ENCODE results near the gene ENDOU.

ENDOU gene

DNA sequence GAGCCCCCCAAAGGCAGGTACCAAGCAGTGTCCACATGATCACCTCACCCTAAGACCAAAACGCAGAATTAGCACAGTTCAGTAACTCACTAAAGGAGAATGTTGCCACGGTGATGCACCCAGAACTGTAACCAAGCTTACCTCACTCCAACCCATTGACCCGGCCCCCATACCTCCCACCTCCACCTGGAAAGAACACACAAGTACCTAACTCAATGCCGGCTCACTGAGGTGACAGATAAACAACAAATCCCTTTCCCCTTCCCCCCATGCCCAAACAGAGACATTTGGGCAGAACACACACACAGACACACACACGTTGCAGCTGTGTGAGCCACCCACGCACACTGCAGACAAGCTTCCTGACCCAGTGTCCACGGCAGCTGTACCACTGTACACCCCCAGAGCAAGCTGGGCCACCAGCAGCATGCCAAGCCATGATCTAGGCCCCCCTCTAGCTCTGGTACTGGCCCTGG, 32.1 kb upstream of the ENDOU start:
- DNase-seq = no peak

DNA sequence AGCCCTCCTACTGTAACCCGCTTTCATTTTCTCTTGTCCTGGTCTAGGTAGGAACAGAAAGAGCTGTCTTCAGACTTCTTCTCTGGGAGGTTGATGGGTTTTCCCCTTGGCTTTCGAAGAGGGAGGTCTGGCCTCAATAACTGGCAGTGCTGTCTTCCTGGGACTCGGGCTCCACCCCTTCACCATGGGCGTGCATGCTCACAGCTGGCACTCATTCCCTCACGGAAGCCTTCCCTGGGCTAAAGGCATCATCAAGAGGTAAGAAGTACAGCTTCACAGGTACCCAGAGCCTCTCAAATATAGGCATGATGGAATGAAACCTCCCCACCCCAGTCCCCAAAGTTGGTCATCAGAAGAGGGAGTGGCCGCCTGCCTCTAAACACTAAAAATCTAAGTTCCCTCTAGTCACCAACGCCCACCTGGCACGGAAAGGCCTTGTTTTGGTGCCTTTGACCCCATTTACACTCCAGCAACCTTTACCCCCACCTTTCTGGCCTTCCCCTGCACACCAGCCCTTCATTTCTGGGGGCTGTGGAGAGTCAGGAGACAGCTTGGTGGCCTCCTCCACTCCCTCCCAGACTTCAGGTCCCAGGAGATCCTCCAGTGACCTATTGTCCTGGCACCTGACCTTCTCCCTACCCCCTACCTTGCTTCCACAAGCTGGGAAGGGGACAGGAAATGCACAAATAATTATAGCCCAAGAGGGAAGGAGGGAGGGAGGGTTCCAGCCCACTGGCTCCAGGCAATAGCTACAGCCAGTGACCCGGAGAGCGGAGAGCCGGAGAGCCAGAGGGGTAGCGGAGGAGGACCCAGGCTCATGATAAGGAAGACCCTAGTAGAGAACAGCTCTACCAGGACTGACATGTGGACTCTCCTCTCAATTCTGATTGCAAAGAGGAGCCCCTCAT, 30.6 kb upstream of the ENDOU start:
- no peak for DNase-seq

DNA sequence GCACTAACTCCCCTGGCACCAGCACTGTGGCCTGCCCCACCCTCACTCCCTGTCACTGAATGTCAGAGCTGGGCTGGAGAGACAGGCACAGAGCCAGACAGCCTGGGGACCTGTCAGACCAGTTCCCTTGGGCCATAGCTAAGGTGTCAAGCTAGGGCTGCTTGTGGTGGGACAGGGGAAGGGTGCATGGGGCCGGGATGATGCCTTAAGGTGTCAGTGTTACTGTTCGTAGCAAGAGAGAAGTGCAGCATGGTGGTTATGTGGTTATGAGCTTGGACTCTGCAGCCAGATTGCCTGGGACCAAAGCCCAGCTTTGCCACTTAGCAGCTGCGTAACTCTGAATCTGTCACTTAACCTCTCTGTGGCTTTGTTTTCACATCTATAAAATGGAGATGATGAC, 29.6 kb upstream of the ENDOU start:
- no peak for DNase-seq

DNA sequence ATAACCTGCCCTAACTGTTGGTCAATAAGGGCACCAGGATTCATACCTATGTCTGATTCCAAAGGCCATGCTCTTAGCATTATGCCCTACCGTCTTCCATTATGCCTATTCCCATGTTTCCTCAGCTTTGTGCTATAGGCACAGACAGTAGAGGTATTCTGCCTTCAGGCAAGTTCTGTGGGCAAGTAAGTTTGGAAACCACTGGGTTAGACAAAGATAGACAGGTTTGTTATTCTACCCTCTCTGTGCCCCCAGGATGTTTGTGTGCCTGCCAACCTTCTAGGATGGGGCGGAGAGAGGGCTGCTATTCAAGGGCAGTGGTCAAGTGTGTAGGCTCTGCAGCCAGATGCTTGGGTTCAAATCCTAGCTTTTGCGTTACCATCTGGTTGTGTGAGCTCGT, 28.8 kb upstream of the ENDOU start:
- no peak for DNase-seq

DNA sequence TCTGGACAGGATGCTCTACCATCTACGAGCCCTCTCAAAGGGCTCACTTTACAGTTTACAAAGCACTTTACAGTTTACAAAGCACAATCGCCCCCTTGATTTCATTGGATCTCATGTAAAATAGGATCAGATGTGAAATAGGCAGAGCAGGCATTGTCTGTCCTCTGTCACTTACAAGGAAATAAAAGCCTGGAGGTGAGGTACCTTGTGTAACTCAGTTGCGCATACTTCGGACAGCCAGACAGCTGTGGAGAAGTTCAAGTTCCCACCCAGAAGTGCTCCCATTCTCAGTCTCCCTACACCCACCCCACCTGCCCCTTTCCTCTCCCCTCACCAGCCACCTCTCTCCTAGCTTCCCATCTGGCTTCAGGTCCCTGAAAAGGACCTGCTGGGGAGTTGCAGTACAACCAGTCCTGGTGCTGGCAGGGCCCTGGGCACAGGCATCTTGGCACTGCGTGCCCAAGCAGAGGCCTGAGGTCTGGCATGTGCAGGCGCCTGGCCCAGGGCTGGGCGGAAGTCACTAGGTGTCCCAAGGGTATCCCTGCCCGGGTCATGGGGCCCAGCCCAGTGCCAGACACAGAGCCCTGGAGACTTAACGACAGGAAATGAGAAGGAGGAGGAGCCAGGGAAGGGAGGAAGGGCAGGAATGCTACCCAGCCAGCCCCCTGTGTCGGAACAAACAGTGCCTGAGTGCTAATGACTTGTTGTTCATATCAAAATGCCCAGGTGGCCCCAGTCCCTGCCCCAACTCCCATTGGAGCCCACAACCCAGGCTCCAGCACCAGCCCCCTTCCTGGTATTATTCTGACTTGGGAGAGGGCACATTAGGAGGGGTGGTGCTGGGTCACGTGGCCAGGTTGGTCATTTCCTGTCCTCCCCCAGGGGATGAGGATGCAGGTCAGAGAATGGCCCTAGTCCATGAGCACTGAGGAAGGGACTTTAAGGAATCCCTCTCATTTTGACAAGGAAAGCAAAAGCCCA, 28.0 kb upstream of the ENDOU start:
- DNase-seq = no peak

DNA sequence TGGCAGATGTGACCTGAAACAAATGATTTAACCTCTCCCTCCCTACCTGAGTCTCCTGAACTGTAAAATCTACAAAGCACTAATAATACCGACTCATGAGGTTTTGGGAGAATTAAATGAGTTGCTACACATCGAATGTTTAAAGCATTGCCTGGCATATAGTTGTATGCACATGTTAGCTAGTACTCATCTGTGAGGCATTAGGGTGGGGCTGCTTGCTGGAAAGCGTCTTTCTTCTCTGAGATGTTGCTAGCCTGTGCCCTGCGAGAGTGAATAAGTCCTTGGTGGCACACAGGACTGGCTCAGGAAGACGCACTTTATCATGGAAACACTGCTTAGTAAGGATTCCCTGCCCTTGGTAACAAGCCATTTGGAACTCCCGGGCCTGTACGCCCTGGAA, 27.3 kb upstream of the ENDOU start:
- DNase-seq = no peak

DNA sequence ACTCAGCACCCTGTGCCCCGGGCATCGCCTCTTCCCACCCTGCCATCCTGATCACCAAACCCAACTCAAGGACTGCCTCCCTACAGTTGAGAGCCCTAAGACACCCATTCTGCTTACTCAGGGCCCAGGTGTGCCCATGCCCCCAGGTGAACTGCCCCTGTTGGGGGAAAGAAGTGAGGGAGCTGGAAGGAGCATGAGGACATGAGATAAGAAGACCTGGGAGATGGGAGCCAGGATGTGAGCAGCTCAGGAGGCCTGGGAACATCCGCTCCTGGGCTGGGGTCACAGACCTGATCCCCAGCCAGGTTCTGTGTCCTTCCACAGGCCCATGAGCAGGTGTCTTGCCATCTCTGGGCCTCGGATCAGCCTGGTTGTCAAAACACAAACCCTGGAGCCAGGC, 26.8 kb upstream of the ENDOU start:
- DNase-seq = no peak

DNA sequence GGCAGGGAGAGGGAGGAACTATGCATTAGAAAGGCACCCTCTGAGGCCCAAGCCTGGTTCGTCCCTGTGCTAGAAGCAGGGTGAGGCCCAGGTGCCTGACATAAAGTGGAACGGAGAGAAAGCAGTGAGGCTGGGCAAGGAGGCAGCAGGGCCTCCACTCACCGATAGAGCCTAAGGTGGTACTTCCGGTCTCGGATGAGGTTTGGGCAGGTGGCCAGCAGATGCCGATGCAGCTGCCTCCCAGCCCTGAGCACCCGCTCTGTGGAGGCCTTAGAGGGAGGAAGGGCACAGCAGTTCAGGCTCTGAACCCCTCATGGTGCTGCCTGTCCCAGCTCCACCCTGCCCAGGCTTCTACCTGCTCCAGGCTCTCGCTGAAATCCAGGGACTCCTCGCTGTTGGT, 26.3 kb upstream of the ENDOU start:
- DNase-seq = no peak

DNA sequence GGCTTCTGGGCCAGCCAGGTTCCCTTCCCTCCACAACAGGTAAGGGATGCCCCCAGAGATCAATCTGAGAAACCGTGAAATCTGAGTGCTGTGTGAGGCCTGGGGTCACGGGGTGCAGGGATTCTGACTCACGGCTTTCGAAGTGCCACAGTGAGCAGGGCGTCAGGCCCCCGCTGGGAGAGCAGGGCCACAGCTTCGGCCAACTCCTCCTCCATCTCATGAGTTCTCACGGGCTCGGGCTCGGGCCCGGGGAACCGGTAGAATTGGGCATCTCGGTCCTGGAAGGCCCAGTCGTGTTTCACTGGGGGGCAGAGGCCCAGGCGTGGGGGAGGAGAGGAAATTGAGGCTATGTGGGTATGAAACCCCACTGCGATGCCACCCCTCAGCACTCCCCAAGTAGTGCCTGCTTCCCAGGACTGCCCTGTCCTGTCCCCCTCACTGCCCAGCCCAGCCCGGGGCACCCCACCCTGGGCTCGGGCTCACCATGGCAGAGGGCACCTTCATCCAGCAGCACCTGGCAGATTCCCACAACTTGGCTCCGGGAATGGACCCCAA, 25.7 kb upstream of the ENDOU start:
- DNase-seq = no peak

DNA sequence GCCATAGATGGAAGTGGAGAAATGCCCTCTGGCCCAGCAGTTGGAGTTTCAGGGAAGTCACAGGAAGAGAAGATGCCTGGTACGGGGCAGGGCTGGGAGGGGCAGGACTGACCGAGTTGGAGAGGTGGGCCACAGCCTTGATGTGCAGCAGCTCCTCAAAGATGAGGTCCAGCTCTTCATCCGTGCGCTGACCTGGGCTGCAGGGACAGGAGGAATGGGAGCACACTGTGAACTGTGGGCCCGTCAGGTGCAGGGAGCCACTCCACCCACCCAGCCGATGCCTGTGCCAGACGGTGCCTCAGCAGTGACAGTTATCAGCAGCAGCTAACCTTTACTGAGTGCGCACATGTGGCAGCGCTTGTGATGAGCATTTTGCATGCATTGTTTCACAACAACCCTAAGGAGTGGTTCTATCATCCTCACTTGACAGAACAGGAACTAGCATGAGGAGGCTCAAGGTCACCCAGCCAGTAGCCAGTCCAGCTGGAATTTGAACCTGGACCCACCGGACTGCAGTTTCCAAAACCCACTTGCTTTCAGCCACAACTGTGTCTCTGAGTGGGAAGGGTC, 25.0 kb upstream of the ENDOU start:
- no peak for DNase-seq

DNA sequence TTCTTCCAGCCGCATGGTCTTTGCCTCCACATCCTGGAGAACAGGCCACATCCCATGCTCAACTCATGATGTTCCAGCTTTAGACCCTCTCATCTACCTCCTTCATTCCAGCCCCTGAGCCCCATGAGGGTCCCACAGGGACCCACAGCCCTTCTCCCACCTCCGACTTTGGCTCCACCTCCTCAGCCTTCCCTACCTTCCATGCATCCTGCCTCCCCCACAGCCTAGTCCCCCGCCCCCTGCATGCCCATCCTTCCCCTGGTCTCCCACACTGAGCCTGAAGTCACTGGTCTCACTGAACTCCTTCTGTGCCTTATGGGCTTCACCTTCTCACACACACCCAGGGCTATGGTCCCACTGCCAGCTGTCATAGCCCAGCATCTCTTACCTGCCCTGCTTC, 23.6 kb upstream of the ENDOU start:
- no peak for DNase-seq

DNA sequence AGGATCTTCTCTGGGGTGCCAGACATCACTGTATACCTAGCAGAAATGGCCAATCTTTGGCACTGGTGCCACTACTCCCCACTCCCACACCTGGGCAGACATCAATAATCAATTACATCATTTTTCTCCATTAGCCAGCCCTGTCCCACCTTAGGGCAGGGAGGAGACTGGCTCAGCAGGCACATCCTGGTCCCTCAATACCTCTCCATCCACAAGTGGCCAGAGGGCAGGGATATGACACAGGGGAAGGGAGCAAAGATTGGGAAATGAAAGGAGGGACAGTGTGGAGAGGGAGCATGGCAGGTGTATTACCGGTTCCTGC, 23.2 kb upstream of the ENDOU start:
- no peak for DNase-seq

DNA sequence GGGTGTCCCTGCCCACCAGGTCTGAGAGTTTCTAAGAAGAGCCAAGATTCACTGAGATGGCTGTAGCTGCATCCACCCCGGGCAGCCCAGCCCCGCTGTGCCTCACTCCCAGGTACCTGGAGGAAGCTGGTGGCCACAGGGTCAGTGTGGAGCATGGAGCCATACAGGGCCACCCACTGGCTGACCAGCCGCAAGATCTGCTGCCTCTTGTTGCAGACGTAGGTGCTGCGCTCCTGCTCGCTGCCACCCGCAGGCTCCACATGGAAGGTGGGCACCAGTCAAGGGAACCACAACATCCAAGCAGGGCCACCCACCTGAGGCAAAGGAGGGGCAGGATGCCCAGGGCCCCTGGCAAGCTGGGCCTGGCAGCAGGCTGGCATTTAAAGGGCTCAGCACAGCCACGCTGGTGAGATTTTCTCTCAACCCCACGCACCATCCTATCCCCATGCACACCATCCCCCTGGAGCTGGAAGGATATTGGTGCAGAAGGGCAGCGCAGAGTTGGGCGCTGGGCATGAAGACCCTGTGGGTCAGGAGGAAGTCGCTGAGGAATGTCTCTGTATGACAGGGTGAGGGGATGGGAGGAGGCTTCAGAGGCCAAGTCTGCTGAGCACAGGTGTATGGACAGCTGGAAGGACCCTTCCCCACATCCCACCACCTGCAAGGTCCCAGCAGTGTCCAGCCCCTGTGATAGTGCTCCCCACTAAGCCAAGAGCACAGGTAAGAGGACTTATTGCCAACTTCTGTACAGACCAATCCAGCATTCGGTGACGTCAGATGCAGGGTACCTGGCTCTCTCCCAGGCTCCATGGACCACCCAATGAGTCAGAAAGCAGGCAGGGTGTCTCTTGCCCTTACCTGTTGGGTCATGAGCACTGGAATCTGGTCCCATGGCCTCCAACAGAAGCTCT, 22.6 kb upstream of the ENDOU start:
- no peak for DNase-seq

DNA sequence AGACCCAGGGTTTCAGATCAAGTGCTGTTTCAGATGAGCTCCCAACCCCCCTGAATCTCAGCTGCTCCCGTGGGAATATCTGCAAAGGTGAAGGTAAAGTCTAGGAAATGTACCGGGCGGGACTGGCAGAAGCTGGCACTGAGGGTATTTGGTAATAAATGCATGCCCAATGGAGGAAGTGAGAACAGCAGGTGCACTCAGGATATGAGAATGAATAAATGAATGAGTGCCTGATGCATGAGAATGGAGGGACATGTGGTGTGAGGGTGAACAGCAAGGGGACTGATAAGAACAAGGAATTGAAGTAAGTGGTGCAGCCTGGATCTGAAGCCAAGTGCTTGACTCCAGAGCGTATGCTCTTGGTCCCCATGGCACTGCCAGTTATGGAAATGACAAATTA, 21.8 kb upstream of the ENDOU start:
- no peak for DNase-seq

DNA sequence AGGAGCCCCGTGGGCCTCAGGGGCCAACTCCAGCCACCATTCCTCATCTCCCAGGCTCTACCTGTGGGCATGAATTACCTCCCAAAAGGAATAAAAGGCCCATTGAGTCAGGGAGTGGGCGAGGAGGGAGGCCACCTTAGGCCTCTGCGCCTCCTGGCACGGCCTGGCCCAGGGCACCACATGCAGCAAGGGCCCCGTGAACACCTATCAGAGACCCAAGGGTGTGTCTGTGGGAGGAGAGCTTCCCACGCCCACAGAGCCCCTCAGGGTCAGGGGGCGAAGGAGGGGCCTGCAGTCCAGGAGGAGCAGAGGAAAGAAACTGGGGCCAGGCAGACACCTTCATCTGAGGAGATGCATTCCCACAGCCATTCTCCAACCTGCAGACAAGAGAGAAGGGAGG, 21.2 kb upstream of the ENDOU start:
- no peak for DNase-seq

DNA sequence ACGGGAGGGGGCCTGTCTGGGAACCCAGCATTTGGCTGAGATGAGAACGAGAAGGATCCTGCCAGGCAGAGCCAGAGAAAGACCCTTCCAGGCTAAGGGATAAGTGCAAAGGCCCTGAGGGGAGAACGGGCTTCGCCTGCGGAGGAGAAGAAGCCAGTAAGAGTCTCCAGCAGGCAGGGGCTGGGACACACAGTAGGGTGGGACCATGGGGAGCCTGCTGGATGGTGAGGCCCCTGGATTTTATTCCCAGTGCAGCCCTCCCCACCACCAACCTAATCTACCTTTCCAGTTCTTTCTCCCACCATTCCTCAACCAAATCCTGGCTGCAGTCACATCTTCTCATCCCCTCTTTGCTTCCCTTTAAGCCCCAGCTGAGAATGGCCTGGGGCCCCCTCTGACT, 20.8 kb upstream of the ENDOU start:
- no peak for DNase-seq

DNA sequence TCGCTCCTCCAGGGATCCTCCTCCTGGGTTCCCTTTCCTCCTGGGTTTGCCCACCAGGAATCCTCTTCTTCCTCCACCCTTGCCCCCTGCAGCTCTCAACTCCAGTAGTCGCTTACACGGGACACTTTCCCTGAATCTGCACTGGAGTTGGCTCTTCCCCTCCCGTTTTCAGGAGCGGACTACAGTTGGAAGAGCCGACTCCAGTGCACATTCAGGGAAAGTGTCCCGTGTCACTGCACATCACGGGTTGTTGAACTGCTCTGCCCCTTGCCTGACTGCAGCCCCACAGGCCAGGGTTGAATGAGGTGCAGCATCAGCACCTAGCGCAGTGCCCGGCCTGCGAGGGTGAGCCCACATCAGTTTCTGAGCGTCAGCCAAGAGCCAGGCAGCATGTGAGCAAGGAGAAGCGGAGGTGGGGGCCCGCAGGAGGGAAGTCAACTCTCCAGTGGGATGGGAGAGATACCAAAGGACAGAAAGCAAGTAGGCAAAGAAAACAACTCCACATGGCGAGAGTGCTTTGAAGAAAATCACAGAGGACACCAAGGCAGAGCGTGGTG, 20.3 kb upstream of the ENDOU start:
- no peak for DNase-seq

DNA sequence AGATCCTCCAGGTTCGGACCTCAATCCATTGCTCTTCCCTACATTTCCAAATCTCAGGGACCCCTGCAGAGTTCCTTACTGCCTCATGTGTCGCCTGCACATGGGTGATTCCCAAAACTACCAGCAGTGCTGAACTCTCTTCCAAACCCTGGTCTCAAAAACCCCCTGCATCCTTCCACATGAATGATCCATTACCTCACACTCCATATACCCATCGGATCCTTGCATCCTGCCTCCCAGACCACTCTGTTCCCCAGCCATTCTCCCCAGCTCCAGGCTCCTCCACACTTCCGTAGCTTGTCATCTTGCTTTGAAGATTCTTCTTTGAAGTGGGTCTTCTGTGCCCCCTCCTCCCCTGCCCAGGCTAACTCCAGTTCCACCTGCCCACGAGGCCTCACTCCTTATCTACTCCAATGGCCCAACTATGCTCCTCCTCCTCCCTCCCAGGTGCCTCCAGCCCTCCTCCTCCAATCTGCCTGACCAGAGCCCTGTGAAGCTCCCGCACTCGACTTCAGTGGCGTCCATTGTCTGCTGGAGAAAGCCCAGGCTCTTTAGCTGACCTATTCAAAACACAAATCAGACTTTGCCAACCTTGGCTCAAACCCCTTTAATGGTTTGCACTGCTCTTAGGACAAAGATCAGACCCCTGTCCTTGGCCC, 19.6 kb upstream of the ENDOU start:
- DNase-seq = no peak

DNA sequence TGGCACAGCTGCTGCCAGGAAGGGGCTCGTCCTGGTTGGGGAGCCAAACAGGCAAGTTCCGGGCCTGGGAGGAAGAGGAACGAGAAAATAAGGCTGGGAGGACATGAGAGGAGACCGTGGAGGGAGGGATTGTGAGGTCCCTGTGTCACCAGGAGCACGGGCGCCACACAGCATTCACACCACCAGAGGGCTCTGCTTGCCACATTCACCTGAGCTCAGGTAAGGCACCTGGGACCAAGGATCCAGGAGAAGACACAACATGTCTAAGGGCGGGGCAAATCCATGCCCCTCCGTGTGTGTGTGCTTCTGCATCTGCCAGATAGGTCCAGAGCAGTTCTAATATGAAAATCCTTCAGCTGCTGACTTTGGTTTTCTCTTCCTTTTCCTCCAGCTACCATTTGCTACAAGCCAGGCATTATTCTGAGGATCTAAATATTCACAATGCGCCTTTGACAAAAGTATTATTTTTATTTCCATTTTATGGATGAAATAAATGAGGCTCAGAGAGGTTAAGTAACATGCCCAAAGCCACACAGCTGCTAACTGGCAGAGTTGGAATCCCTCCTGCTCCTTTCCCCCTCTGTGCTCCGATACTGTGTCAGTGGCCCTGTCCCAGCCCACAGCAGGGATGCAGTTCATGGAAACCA, 18.8 kb upstream of the ENDOU start:
- peak; percentile 65 for DNase-seq

DNA sequence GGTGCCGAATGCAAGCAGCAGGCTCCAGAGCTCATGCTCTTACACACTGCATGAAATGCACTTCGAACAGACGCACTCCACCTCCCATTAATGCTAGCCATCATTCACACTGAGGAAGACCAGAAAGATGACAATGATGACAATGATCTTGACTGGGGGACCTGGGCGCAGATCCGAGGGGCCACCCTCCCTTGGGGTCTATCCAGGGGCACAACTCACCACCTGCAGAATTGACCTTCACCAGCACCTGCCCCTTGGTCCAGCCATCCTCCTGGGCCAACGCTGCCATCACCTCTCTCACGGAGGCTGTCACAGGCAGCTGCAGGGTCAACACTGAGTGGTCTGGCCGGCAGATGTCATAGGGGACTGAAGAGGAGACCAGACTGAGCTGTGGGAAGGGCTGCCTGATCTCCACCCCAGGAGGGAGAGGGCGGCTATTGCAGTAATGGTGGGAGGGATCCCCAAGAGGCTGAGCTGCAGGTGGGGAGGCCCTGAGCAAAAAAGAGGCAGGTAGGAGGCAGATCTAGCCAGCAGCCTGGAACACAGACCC, 18.1 kb upstream of the ENDOU start:
- no peak for DNase-seq
